ENCODE measurements around the gene VPS13D. TPM values are rescaled to one million over a fixed set of nuclear protein-coding genes. Genes with fewer than 3 reads are reported as not detected.
"Not testable (repeated sequence)": the region's sequence is repeated elsewhere in the genome, so short reads cannot be mapped to it uniquely, and the experiment has no call there.

Gene VPS13D
- total RNA-seq, 1 experiment from 2014 or later: 16.0 TPM

- in situ Hi-C loops (cut with HindIII; ENCODE audit: low pct_unique_long_range_greater_than_20kb, low sequenced_read_pairs): no loop called here
Observed at GRCh38 chr1:12460911-12461621, 231.2 kb downstream of the VPS13D start.

GRCh38 chr1:12461754-12462153 is 231.9 kb downstream of the VPS13D start:
- no peak for DNase-seq (ENCODE audit: low read depth)
- in situ Hi-C loops (cut with HindIII; ENCODE audit: low pct_unique_long_range_greater_than_20kb, low sequenced_read_pairs): no loop called here

More at GRCh38 chr1:12460911-12461621, 231.2 kb downstream of the VPS13D start:
- peak; percentile 41 for DNase-seq (ENCODE audit: low read depth)

- in situ Hi-C loops (cut with HindIII; ENCODE audit: low pct_unique_long_range_greater_than_20kb, low sequenced_read_pairs): no loop called here
- no peak for DNase-seq (ENCODE audit: low read depth)
Observed at GRCh38 chr1:12462586-12462985, 232.8 kb downstream of the VPS13D start.

- no peak for DNase-seq (ENCODE audit: low read depth)
- in situ Hi-C loops (cut with HindIII; ENCODE audit: low pct_unique_long_range_greater_than_20kb, low sequenced_read_pairs): no loop called here
Observed at GRCh38 chr1:12464045-12464461, 234.2 kb downstream of the VPS13D start.

- in situ Hi-C loops (cut with HindIII; ENCODE audit: low pct_unique_long_range_greater_than_20kb, low sequenced_read_pairs): no loop called here
Observed at GRCh38 chr1:12464598-12465056, 234.8 kb downstream of the VPS13D start.

GRCh38 chr1:12465126-12465525 is 235.3 kb downstream of the VPS13D start:
- in situ Hi-C loops (cut with HindIII; ENCODE audit: low pct_unique_long_range_greater_than_20kb, low sequenced_read_pairs): no loop called here
- DNase-seq (ENCODE audit: low read depth): no peak

More at GRCh38 chr1:12464598-12465056, 234.8 kb downstream of the VPS13D start:
- DNase-seq (ENCODE audit: low read depth): no peak

GRCh38 chr1:12466816-12467215 is 237.0 kb downstream of the VPS13D start:
- in situ Hi-C loops (cut with HindIII; ENCODE audit: low pct_unique_long_range_greater_than_20kb, low sequenced_read_pairs): no loop called here
- DNase-seq (ENCODE audit: low read depth): no peak

- DNase-seq (ENCODE audit: low read depth): no peak
- in situ Hi-C loops (cut with HindIII; ENCODE audit: low pct_unique_long_range_greater_than_20kb, low sequenced_read_pairs): no loop called here
Observed at GRCh38 chr1:12467570-12468286, 237.9 kb downstream of the VPS13D start.

GRCh38 chr1:12468323-12468722 is 238.5 kb downstream of the VPS13D start:
- in situ Hi-C loops (cut with HindIII; ENCODE audit: low pct_unique_long_range_greater_than_20kb, low sequenced_read_pairs): no loop called here
- no peak for DNase-seq (ENCODE audit: low read depth)

GRCh38 chr1:12469493-12469892 is 239.7 kb downstream of the VPS13D start:
- in situ Hi-C loops (cut with HindIII; ENCODE audit: low pct_unique_long_range_greater_than_20kb, low sequenced_read_pairs): no loop called here
- no peak for DNase-seq (ENCODE audit: low read depth)

- no peak for DNase-seq (ENCODE audit: low read depth)
- in situ Hi-C loops (cut with HindIII; ENCODE audit: low pct_unique_long_range_greater_than_20kb, low sequenced_read_pairs): no loop called here
Observed at GRCh38 chr1:12469990-12470389, 240.2 kb downstream of the VPS13D start.

- DNase-seq (ENCODE audit: low read depth); in situ Hi-C loops (cut with HindIII; ENCODE audit: low pct_unique_long_range_greater_than_20kb, low sequenced_read_pairs): not testable (repeated sequence)
Observed at GRCh38 chr1:12470916-12471315, 241.1 kb downstream of the VPS13D start.

- in situ Hi-C loops (cut with HindIII; ENCODE audit: low pct_unique_long_range_greater_than_20kb, low sequenced_read_pairs): no loop called here
- DNase-seq (ENCODE audit: low read depth): no peak
Observed at GRCh38 chr1:12472156-12472797, 242.4 kb downstream of the VPS13D start.

- DNase-seq (ENCODE audit: low read depth): no peak
- in situ Hi-C loops (cut with HindIII; ENCODE audit: low pct_unique_long_range_greater_than_20kb, low sequenced_read_pairs): no loop called here
Observed at GRCh38 chr1:12472798-12473551, 243.1 kb downstream of the VPS13D start.

- DNase-seq (ENCODE audit: low read depth): peak; percentile 71
- in situ Hi-C loops (cut with HindIII; ENCODE audit: low pct_unique_long_range_greater_than_20kb, low sequenced_read_pairs): no loop called here
Observed at GRCh38 chr1:12473596-12474362, 243.9 kb downstream of the VPS13D start.

GRCh38 chr1:12475101-12475500 is 245.3 kb downstream of the VPS13D start:
- in situ Hi-C loops (cut with HindIII; ENCODE audit: low pct_unique_long_range_greater_than_20kb, low sequenced_read_pairs): no loop called here
- DNase-seq (ENCODE audit: low read depth): no peak

GRCh38 chr1:12475530-12475934 is 245.7 kb downstream of the VPS13D start:
- in situ Hi-C loops (cut with HindIII; ENCODE audit: low pct_unique_long_range_greater_than_20kb, low sequenced_read_pairs): no loop called here
- DNase-seq (ENCODE audit: low read depth): peak; percentile 65

- in situ Hi-C loops (cut with HindIII; ENCODE audit: low pct_unique_long_range_greater_than_20kb, low sequenced_read_pairs): no loop called here
- no peak for DNase-seq (ENCODE audit: low read depth)
Observed at GRCh38 chr1:12475947-12476346, 246.1 kb downstream of the VPS13D start.

Data from Caki2 (cell line).